IPS-18c (cell line): ENCODE results near the gene COL16A1.

Experiments used
- H3K4me3 ChIP-seq: 2 replicates; pipeline ENCODE4 v1.7.0; 2013; ENCODE audit warnings: low read depth, mild to moderate bottlenecking, low read length, moderate library complexity; ENCODE audit not compliant: insufficient read depth
- H3K9me3 ChIP-seq: one replicate; pipeline ENCODE4 v1.6.1; 2013; ENCODE audit warnings: mild to moderate bottlenecking, low read length, moderate library complexity; ENCODE audit not compliant: control insufficient read depth, insufficient read depth

The COL16A1 gene

DNA sequence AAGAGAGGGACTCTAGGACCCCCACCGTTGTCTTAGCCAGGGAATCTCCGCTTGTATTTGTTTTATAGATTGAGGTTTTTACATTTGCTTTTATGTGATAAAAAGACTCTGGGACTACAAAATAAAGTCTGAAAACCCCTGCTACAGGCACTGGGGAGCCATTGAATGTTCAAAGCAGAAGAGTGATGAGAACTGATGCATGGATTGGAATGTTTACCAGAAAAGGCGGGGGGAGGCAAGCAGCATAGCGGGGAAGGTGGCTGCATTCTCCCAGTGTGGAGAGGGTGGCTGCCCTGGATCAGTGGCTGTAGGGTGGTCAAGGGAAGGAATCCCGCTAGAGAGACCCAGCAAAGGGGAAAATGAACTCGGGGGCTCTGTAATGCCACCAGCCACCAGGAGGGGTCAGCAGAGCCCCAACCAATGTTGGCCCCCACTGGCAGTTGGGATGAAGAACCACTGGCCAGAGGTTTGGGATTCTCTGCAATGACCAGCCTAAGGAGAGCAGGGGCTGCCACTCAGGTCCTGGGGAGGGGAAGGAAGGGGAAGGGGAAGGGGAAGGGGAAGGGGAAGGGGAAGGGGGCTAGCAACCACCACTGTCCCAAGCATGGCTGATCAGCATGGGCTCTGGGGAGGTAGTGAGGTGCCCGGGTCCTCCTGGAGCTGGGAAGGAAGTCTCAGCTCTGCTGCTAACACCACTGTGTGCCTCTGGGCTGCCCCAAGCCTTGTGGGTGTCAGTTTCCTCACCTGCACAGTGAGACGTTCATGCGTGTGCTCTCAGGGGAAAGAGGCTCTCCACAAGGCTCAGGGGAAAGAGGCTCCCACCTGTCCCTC is 40.0 kb downstream of the COL16A1 start:
- peaks cover 2% of the 10 kb centered on the region for H3K9me3 ChIP-seq
- no peak overlapping the region for H3K4me3 ChIP-seq

DNA sequence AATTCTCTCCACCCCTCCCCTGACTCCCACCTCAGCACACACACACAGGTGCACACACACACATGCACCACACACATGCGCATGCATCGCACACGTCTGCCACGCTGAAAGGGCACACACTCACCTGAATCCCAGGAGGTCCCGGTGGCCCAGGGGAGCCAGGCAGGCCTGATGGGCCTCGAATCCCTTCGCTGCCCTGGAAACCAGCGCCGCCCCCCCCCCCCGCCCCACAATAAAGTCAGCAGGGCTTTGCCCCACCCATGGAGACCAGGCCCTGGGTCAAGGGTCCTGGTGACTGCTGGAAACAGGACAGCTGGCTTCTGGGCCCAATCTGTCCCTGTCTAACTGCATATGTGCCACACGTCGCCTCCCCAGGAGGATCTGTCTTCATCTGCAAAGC is 41.4 kb downstream of the COL16A1 start:
- Histone ChIP-seq H3K9me3 (peaks cover 2% of the 10 kb centered on the region), H3K4me3 (no peak overlapping the region)

DNA sequence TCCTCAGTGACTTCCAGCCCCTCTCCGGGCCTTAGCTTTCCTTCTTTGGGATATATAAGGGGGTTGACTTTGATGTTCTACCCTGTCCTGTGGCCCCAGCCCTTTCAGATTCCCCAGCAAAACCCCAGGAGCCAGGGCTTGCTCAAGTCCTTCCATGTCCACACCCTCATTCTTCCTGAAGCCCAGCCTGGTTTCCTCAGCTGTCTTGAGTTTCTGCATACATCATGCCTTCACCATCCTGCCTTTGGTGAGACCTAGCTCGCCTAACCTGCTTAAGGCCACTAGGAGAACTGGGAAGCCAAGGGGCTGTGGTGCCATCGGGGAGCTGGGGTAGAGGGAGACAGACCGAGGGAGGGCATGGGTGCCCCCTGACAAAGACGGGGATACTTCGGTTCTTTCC is 42.0 kb downstream of the COL16A1 start:
- H3K9me3 ChIP-seq = peaks cover 2% of the 10 kb centered on the region
- H3K4me3 ChIP-seq = no peak overlapping the region

DNA sequence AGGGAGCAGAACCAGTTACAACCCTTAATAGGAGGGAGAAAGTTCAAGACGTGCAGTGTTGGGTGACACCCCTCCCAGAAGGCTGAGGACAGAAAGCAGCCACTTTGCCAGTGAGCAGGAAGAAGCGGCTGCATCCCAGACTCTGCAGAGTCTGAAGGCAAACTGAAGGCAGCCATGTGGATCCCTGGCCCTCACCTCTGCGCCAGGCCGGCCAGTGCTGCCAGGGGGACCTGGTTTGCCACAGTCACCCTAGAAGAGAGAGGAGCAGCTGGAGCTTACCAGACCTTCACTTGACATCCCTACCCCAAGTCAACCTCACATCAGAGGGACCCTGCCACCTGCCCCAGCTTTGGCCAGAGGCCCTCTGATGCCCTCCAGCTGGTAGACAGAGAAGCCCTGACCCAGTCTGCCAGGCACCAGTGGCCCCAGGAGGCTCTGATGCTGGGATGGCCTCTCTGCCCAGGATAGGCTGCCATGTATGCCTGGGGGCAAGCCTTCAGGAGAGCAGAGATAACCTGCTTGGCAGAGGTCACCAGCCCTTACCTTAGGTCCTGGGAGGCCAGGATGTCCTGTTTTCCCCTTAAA is 42.9 kb downstream of the COL16A1 start:
- Histone ChIP-seq H3K9me3 (peaks cover 2% of the 10 kb centered on the region), H3K4me3 (no peak overlapping the region)

DNA sequence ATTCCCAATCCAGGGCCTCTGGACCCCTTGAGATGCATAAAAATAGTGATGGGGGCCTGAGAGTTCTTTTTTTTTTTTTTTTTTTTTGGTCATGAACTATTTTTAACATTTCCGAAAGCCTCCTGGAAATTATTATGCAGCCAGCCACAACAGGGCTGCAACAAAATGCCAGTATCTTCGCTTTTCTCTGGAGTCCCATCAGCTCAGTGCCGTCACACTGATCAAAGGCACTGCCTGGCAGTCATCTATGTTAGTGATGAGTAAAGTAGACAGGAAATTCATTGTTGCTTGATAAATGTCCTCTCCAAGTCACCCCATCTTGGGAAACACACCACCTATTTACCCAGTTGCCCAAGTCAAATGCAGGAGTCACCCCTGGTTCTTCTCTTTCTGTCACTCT is 43.9 kb downstream of the COL16A1 start:
- peaks cover 2% of the 10 kb centered on the region for H3K9me3 ChIP-seq
- H3K4me3 ChIP-seq = no peak overlapping the region

DNA sequence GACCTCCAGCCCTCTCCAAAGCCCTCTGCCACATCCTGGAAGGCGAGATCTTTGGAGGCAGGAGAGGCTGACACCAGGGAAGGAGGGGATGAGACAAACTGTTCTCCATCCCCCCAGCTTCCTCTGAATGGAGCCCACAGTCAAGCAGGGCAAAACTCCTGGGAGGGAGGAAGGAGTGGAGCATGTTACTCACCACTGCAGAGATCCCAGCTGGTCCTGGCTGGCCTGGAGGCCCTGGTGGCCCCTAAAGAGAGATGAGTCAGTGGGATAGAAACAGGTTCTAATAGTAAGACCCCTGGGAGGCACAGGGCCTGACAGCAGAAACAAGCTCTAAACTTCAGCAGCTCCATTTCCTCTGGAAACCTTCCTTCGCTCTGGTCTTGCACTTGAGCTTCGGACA is 45.1 kb downstream of the COL16A1 start:
- no peak overlapping the region for H3K4me3 ChIP-seq
- H3K9me3 ChIP-seq = peaks cover 2% of the 10 kb centered on the region

DNA sequence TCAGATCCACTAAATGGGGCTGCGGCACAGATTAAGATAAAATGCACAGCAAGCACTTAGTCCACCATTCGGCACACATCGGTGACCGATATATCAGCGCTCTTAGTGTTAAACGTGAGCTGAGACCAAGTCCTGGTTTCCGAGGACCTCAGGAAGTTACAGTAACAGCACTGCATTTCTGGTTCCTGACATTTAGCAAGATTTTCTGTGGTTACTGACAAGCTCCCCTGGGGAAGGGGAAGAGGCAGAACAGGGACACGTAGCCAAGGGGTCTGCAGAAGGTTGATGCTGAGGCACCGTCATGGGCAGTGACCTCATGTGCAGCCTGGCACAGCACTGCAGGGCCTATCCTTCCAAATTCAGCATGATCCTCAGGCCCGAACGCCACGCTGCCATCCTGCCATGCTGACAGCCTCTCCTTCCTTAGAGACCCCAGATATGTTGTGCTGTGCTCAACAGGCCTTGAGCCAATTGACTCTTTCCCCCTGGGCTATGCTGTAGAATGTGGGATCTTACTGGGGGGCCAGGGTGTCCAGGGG is 45.8 kb downstream of the COL16A1 start:
- Histone ChIP-seq H3K4me3 (no peak overlapping the region), H3K9me3 (peaks cover 2% of the 10 kb centered on the region)

DNA sequence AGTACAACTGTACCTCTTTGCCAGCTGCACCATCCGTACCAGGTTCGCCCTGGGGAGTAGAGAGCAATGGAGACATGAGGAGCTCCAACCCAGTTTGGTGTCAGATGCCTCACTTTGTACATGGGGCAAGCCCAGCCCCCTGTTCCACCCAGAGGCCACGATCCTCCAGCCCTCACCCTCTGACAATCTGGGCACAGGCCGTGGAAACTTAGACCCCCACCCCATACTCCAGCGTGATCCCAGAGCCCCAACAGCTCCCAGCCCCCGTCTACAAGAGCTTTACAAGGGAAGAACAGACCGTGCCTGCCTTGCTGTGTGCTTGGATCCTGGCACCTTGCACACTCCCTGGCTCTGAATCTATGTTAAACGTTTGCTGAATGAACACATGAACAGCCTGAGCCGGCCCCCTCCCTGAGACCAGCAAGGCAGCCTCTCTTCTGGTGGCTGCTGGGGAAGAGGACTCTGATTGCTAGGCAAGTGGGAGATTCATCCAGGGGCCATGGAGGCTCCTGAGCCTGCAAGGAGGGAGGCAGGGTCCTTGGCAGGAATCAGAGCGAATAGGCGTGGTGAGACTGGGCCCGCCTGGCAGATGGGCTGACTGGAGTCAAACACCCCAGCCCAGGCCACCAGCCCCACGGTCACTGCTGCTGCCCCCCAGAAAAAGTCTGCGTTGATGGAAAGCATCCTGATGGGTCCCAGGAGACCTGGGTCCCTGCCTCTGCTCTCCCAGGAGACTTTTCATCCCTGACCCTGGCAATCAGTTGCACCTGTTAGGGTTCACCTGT is 46.6 kb downstream of the COL16A1 start:
- no peaks in the 10 kb centered on the region for H3K9me3 ChIP-seq
- H3K4me3 ChIP-seq = no peak overlapping the region

DNA sequence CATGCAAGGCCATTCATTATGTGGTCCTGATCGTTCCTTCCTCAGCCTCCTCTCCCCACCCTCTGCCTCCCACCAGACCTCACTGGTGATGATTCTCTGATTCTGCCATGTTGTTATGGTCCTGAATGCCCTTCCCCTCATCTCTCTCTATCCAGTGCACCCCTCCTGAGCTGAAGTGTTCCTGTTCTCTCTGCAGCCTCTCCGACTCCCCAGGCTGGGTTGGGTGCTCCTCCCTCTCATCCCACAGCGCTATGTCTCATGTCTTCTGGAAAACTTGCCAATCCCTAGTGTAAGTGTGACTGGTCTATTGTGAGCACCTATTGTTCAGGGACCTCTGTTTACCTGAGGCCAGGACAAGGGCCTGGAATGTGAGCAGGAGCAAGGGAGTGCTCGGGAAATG is 48.1 kb downstream of the COL16A1 start:
- Histone ChIP-seq H3K4me3 (no peak overlapping the region), H3K9me3 (no peaks in the 10 kb centered on the region)

DNA sequence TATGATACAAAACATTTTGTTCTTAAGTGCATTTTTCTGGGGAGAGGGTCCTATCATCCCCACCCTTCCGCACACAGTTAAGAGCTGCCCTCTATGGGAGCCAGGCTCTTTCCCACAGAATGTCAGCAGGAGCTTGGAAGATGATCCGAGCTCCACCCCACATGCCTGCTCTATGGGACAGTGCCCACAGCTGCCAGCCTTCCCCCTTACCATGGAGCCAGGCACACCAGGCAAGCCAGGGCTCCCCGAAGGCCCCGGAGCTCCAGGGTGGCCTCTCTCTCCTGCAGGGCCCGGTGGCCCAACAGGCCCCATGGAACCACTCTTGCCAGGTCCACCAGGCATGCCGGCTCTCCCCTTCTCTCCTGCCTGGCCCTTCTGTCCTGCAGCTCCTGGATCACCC is 48.7 kb downstream of the COL16A1 start:
- no peaks in the 10 kb centered on the region for H3K9me3 ChIP-seq
- H3K4me3 ChIP-seq = no peak overlapping the region

DNA sequence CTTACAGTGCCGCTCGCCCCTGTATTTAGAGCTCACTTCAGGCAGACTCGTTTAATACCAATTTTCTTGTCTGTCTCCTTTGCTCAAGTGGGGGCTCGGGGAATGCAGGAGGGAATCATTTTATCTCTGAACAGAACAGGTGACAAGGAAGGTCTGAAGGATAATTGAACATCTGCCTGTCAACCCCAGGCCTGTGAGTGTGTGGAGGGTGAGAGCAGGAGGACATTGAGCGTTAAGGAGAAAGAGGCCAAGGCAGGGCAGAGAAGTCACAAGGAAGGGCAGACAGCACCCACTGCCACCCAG is 49.4 kb downstream of the COL16A1 start:
- Histone ChIP-seq H3K9me3 (no peaks in the 10 kb centered on the region), H3K4me3 (no peak overlapping the region)

DNA sequence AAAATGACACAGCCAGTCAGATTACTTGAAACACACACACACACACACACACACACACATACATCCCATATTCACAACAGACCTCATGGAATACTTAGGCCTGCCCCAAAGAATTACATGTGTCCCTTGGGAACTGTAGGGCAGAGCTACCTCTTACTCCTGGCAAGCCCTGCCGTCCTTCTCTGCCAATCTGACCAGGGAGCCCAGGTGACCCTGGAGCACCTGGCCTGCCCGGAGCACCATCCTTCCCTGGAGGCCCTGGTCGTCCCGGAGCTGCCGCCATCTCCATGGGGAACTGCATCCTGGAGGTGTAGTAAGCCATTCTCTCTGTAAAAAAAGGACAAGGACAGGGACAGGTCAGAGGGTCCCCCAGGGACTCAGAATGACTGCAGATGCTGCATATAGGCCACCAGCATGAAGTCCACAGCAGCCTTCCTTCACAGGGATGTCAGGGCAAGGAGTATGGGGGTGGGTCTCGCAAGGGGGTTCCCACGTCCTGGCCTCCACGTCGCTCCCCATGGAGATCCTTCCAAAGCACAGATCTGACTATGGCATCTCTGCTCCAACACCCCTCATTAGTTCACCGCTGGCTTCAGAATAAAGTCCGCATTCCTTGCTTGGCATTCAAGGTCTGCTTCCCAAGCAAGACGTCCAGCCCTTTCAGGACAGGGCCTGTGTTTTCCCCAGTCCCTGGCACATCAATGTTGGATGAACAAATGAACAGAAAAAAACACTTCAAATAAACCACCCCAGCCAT is 49.9 kb downstream of the COL16A1 start:
- Histone ChIP-seq H3K4me3 (no peak overlapping the region), H3K9me3 (no peaks in the 10 kb centered on the region)

DNA sequence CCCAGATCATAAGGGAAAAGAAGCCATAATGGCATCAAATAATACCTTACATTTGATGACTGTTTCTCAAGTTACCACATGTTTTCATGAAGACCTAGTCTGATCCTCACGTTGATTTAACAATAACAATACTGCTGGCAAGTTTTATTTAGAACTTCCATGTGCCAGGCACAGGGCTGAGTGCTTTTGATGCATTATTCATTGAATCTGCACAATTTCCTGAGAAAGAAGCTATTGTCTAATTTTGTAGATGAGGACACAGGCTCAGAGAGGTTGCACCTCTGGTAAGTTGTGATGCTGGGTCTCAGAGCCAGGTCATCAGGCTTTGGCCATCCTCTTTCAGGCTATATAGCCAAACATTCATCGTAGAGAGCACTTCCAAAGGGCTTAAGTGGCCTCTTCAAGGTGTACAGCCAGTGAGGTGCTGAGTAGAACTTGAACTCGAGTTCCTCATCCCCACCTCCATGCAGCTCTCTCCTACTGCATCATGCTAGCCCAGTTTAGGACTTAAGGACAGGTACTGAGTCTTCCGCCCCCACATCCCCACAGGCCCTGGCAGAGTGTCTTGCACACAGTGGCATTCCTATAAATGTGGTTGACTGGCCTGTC is 50.8 kb downstream of the COL16A1 start:
- no peaks in the 10 kb centered on the region for H3K9me3 ChIP-seq
- H3K4me3 ChIP-seq = no peak overlapping the region

DNA sequence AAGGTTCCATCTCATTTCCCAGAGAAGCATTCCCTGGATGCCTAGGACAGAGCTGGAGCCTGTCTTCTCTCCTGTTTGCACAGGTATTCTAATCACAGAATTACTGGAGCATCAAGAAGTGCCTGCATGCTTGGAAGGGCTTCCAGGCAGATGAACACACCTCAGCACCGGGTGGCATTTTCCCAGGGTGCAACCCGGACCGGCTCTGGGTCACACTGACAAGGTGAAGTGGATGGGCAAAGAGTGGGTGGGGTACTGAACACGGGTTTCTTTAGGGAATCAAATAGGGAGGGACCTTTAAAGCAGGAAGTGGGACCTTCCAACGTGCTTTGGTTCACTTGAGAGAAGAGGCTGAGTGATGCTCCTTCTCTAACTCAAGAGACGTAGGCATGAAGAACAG is 52.1 kb downstream of the COL16A1 start:
- Histone ChIP-seq H3K9me3 (no peaks in the 10 kb centered on the region), H3K4me3 (no peak overlapping the region)

DNA sequence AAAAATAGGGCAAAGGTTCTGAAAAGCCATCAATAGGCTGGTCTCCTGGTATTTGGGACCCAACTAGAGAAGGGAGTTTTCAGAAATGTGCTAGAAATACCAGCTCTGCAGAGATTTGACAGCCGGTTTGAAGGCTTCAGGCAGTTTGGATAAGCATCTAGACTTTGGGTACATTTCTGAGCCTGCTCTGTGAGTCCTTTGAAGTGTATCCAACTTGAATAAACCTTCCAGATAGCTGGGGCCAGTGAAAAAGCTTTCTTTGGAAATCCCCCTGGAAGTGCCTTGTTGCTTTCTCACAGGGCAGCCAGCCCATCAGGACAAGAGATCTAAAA is 52.8 kb downstream of the COL16A1 start:
- Histone ChIP-seq H3K9me3 (no peaks in the 10 kb centered on the region), H3K4me3 (no peak overlapping the region)

DNA sequence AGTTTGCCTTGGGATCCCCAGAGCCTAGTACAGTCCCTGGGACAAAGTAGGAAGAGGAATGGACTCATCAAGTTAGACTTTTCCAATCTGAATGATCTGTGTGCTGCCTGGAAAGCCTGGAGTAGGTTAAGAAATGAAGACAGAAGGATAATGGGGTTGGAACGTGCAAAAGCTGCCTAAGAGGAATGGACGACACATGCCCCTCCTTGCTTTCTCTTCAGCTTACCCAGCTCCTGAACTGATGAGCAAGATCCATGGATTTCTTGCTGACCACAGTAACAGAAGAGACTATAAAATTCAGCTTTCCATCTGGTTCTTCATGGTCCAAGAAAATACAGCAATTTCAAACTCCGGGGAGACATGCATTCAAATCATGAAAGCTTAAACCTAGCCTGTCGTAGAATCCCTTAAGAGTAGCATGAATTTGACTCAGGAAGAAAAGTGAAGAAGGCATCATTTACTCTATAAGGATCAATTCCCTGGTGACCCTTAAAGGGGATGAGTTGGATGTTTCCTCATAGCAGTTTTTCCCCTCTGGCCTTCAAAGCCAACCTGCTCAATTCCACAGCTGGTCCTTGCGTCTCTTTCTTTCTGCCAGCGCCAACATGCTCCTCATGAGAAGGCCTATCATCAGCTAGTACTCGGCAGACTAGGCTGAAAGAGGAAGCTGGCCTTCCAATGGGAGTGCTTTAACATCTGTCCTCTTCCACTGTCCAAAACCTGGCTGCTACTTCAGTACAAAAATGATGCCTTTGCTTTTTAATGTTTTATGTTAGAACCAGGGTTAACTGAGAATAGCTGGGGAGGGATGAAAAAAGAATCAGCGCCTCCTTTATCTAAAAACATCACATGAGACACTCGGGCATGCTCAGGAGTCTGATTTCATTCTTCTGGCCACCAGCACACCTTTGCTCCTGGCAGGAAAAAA is 53.4 kb downstream of the COL16A1 start:
- Histone ChIP-seq H3K9me3 (no peaks in the 10 kb centered on the region), H3K4me3 (no peak overlapping the region)
